NCI-H2196 treated with DMSO at 0.1 percent for 48 hours (cell line): ENCODE results near the gene CDHR3.

Experiments
- DNase-seq: peaks from one replicate; lab custom pipeline; 2025; ENCODE audit not compliant: unreplicated experiment; lab: John Stamatoyannopoulos, UW

CDHR3 gene

DNA sequence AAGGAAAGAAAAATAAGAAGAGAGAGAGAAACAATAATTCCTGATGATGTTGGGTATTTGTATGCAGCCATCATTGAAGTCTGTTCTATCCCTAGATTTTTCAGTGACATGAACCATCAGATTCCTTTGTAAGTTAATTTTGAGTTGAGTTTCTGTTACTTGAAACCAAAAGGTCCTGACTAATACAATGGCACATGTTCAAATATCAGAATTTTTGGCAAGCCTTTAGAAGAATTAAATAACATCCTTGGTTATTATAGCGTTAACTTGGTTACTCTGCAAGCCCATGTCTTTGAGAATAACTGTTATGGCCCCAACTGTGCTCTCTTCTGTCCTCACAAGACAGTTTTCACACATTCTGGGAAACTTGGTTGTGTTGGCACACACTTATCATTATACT is 82.5 kb downstream of the CDHR3 start:
- DNase-seq = no peak

DNA sequence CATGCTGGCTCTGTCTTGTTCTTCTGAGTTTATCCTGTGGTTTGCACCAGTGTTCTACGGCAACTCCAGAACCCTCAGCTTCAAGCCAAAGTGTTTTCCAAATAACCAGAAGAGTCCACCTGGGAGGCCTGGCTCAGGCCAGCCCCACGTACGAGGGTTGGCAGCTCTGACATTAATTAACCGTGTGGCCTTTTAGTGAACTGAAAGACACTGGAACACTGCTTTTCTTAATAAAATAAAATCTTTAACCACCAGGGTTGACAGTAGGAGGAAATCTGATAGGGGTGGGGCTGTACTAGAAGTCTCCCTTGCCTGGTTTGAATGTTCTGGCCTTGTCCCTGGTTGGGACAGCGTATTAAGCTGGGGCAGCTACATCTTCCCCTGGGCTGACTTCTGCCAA is 84.1 kb downstream of the CDHR3 start:
- DNase-seq = no peak

DNA sequence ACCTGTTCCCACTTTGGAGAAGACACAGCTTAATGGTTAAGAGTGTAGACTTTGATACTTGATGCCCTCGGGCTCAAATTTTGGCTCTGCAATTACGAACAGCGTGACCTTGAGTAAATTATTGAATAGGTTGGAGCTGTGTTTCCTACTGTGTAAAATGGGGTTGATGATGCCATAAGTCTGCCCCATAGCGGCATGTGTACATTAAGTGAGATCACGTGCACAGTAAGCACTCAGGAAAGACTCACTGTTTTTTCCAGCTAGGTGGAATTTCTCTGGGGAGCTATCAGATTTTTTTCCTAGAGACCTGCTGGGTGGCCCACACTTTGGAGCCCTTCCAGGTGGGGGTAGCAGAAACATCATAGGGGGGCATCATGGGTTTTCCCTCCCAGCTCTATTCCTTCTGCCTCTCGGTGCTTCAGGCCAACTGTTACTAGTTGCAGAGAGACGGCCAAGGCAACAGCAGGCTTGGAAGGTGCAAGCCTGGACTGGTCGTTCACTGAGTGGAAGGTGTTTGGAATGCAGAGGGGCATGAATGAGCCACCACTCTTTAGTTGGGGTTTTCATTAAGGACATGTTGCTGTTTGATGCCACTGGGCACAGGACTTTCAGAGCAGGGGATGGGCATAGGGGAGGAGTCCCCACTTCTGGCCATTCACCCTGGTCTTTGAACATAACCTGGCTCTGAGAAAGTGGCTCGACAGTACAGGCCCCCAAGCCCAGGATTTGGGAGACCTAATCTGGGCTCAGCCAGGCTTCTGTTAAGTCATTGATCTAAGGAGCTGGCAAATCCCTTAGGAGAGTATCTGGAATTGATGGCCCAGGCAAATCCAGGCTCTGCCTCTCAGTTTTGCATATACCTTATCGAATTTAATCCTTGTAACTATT is 85.0 kb downstream of the CDHR3 start:
- no peak for DNase-seq

DNA sequence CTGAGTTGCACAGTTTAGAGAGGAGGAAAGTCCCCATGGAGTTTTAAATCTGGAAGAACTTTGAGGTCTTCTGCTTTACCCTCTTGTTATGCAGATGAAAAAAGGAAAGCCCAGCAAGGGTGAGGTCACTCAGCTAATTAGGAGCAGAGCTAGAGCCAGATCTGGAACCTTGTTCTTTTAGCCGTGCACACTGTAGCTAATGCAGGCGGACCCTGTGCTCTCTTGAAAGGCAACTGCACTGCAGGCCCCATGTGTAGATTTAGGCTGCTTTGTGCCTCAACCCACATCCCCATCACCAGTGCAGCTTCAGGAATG is 85.6 kb downstream of the CDHR3 start:
- DNase-seq = no peak

DNA sequence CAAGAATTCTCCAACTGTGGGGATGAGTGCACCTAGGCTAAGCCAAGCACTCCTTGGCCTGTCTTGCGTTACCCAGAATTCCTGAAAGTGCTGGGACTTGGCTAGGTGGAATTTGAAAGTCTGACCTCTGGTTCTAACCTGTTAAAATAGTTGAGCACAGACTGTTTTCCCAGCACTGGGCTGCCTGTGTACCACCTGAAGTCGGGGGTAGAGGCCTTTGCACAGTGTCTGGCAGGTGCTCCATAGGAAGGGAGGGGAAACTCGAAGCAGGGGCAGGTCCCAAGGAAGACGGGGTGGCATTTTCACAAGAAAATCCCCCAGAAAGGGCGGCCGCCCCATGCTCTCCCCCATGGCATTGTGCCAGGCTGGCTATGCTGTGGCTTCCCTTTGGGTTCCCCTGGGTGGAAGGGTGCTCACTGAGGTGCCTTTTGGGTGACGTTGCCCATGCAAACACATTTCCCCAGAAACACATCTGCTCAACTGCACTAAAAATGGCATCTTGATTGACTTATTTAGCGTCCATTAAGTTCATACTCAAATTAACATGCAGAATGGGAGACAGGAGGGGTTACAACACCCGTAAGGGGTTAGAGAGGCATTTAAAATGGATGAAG is 86.2 kb downstream of the CDHR3 start:
- DNase-seq = no peak

DNA sequence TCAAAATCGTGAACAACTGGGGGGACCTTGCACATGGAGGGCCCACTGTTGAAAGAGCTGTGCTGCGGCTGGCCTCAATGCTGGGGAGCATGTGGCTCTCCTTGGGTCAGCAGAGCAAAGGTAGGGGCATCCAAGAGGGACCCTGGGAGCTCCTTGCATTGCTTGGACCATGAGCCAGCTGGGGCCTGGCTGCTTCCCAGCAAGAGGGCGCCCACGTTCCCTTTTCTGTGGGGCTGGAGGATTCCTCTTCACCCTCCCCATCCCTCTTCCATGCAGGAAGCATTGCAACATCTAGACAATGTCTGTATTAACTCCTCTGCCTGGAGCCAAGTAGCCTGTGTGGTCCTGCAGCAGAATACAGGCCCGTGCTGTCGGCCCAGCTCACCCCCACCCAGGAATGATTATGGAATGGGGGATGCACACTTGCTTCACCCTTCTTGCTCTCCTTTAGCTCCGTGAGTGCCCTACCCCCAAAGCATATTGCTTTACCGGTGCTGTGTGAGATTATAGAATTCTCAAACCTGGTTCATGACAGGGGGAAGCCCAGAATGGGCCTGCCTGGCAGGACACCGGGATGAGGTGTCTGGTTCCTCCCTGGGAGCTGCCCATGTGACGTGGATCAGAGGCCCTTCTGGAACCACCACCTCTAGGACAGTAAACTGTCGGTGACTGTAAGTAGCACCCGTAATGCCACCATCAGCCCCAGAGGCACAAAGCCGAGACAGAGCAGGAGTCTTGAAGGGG is 87.1 kb downstream of the CDHR3 start:
- no peak for DNase-seq

DNA sequence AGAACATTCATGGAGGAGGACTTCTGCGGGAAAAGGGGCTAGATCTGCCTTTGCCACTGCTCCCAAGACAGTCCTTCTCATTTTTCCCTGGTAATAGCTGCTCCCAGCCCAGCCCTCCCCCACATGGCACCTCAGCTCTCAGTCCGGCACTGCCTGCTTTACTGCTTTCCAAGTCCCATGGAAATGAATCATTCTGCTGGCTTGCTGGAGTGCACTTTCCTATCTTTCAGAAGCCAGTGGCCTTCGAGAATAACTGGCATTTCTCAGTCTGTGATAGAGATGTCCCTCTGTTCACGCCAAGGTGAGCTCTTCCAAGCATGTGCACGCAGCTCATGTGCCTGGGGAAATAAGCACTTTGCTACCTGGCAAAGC is 87.7 kb downstream of the CDHR3 start:
- DNase-seq = no peak

DNA sequence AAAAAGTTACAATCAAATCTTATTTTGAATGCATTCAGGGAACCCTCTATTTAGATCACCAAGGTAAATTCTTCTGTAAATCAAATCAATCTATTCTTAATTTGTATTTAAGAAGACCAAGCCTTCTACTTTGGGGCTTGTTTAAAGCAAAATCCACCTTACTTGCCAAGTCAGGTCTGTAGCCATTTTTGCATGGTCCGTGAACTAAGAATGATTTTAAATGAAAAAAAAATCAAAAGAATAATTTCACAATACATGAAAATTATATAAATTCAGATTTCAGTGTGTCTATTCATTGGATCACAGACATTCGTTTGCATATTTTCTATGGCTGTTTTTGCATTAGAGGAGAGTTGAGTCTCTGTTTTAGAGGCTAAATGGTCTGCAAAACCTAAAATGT is 89.6 kb downstream of the CDHR3 start:
- no peak for DNase-seq

DNA sequence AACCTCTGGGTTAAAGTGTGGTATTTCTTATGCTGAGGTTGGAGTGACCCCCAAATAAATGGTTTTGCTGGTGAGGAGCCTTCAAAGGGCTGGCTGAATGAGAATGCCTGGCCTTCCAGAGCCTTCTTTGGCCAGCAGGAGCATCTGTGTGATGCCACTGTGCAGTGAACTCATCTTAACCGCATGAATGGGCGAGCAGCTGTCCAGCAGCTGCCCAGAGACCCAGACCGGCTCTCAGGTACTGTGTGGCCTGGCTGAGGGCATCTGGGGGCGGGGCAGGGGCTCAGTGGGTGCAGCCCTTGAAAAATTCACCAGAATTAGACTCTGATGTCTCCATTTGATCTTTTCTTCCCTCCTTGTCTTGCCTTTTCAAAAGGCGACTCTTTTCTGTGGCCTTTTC is 90.0 kb downstream of the CDHR3 start:
- DNase-seq = no peak

DNA sequence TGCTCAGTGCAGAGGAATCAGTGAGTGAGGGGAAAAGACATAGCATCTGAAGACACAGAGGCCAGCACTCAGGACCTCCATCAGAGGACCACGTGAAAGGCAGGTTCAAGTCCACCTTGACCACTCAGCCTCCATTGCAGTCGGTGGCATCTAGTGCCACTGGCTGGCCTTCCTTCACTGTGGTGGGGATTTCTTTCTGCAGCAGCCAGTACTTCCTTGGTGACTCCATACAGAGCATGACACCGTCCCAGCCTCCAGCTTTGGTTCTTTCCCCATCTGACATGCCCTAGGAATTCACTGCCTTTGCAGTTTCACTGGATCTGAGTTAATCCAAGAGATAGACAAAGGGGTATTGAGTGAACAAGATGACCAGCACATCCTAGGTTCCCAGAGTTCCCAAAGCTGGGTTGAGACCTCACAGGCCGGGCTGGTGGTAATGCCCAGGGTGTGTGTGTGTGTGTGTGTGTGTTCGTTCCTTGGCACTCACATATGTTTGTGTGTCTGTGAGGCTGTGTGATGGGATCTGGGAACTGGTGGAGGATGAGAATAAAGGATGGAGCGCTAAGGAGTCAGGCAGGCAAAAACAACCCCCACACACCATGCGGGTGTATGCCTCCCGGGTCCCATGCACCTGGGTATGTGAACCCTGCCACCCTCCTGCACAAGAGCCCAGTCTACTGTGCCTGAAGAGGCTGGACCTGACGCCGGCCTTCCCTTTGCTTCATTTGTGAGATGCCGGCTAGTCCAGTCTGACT is 91.3 kb downstream of the CDHR3 start:
- DNase-seq = no peak

DNA sequence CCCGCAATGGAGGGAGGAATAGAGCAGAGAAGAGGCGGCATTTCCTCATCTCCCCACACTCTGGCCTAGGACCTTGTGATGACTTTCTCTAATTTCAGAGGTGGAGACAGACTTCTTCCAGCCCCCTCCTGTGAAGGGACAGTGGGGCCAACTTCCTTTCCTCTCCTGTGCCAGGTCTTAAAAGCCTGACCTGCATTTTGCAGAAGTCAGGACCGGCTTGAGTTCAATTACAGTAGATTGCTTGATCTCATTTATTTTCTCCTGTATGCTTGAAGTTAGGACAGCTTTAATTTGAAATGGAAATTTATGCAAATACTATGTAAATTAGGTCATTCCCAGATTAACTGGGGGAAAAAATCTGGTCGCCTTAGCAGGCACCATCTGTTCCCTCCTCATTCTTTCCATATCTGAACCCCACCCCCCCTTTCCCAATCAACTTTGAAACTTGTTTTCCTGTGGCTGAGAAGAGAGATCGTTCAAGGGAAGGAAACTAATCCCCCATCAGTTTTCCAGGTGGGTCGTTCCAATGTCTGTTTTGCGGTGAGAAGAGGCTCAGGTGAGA is 92.0 kb downstream of the CDHR3 start:
- no peak for DNase-seq

DNA sequence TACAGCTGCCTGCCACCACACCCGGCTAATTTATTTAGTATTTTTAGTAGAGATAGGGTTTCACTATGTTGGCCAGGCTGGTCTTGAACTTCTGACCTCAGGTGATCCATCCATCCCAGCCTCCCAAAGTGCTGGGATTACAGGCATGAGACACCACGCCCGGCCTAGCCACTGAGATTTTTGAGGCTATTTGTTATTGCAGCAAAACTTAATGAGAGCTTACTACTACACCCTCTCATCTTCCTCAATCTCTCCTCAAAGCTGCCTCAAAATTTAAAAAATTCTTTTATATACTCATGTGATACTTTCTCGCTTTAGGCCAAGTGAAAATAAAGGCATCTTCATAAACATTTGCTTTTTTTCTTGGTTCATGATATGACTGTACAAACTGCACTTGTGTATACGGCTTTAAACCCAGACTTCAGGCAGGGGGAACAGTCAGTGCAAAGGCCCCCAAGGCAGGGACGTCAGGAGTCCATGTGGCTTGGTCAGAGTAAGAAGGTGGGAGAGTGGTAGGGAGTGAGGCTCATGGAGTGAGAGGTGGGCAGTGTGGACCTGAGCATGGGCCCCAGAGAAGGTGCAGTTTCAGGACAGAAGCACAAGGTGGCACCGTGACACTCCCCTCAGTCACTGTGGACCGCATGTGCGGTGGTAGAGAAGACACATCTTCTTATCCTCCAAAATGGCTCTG is 93.6 kb downstream of the CDHR3 start:
- peak; percentile 42 for DNase-seq

DNA sequence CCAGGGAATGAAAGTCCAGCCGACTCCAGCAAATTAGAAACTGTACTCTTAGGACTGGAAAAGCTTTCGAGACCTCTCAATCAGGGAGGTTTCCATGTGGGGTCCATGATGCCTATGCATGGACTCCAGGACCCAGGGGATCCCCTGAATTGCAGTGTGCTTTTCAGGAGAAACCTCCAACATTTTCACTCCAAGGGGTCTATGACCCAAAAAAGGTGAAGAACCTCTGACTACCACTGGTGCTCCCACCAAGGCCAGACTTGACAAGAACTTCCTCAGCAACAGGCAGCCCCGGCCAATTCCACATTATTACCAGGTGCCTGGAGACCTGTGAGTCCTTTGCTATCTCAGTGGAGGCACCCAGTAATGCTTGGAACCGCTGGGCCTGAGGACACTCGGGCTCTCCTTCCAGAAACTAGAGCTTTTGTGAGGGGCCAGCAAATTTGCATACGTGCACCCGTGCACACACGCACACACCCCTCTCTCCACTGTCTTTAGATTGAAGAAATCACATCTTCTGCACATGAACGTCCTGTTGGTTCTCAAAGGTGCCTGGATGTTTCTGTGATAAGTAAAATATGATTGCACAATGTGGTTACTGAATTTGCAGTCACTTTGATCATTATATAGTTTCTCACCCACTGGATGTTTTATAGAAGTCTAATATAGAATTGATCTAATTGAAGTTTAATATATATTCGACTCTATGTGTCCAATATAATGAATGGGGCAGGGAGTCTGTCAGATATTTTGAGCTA is 94.3 kb downstream of the CDHR3 start:
- no peak for DNase-seq

DNA sequence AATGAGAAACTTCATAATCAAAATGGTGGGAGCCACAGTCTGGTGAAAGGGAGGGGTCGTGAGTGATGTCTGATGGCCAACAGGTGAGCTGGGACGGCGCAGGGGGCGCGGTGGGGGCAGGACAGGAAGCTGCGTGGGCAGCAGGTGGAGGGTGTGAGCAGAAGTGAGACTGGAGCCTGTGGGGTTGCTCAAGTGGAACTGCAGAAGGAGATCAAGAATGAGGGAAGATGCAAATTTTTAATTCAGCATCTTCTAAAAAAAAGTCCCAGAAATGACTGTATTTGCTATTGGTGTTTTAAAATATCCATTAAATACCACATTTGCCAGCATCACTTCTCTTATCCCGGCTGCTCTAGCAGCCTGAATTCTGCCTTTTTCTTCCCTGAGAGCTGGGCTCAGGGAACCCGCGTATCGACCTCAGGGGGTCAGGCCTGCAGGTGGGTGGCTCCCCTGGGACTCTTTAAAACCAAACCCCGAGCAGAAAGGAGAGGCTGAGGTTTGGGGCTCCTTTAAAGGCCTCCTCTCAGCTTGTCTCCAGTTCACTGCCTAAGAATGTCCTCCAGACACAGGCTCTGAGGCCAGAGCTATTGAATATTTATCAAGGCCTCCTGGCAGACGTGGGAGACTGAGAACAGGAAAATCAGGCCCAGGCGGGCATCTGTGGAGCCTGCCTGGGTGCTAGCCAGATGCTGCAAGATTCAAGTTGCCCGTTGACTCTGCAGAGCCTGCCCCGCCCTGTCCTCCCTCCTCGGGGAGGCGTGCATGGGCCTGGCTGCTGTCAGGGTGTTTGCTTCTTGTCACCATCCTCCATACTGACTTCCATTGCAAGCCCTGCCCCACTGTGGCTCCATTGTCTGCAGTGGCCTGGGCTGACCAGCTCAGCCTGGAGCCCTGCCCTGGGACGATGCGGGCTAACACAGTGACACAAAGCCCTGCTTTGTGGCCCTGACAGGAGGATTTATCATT is 95.2 kb downstream of the CDHR3 start:
- DNase-seq = no peak

DNA sequence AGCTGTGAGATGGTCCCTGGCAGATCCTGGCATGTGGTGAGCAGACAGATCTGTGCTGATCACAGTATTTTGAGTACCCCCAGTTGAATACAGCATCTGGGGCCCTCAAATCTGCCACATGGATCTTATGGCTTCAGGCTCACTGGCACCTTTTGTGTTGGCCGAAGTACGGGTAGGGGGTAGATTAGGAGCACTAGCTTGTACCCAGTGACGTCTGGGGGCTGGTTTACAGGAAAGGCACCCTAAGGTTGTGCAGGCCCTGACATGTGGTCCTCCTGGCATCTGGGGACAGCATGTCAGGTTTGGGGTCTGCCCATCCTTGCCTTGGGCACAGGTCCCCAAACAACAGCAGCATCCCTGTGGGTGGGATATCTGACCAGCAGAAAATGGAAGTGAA is 95.9 kb downstream of the CDHR3 start:
- no peak for DNase-seq

DNA sequence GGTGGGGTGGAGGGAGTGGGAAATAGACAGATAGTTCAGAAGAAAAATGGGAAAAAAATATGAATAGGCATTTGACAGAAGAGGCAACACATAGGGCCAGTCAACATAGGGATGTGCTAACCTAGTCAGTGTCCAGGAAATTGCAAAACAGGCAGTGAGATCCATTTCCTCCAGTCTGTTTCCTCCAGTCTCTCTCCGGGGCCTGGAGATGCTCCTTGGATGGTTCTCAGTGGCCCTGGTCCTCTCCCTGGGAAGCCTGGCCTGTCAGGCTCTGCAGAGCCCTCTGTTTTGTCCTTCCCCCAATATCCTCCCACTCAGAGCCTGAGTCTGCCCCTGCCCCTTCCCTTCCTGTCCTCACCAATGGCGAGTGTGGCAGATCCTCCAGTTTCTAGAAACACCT is 96.5 kb downstream of the CDHR3 start:
- no peak for DNase-seq

DNA sequence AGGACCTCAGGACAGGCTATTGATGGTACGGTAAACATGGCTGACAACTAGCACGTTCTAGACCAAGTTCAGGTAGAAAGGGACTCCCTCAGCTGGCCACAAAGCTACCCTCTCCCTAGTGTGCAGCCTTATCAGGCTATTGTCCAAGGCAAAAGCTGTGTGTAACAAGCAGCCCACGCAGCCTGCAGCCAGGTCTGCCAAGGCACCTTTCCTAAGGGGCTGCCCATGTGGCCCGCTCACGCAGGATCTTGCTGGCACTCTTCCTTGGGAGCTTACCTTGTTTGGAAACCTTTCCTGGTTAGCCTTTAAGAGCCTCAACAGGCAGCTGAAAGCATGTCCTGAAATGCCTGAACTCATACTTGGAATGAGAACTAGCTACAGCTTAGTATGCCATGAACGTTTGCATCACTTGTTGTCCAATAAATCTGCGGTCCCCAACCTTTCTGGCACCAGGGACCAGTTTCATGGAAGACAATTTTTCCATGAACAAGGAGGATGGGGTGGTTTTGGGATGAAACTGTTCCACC is 97.4 kb downstream of the CDHR3 start:
- DNase-seq = no peak

DNA sequence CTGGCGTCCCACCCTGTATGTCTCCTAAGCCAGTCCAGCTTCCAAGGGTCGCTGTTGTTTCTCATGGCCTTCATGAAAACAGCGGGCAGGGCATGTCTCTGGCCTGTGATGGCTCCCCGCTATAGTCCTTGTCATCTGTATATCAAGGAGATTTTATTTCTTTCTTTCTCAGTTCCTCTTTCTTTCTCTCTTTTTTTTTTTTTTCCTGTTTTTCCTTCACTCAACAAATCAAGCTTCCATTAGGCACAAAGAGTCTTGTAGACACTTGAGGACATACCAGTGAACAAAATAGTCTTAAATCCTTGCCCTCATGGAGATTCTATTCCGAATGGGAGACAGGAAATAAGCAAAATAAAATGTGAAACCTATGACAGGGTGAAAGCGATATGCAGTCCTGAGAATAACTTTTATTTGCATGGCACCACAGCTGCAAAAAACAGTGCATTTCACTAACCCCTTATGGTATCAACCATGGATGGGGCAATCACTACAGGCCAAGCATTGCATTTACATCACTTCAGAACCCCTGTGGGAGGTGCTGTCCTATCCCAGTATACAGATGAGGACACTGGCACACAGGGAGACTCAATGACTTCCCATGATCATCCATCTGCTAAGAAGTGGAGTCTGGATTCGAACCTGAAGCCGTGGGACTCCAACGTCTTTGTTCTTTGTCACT is 98.4 kb downstream of the CDHR3 start:
- no peak for DNase-seq
